D341Med (cell line): Measurements from ENCODE around the gene TMEM174.
A peak's percentile ranks its signal among the peaks of the same experiment; 100 is the strongest.
"Not testable (repeated sequence)": the region's sequence is repeated elsewhere in the genome, so short reads cannot be mapped to it uniquely, and the experiment has no call there.

Experiments used
- DNase-seq: peaks from one replicate; pipeline ENCODE4 v3.0.0; 2012; ENCODE audit warnings: low spot score

TMEM174 gene

DNA sequence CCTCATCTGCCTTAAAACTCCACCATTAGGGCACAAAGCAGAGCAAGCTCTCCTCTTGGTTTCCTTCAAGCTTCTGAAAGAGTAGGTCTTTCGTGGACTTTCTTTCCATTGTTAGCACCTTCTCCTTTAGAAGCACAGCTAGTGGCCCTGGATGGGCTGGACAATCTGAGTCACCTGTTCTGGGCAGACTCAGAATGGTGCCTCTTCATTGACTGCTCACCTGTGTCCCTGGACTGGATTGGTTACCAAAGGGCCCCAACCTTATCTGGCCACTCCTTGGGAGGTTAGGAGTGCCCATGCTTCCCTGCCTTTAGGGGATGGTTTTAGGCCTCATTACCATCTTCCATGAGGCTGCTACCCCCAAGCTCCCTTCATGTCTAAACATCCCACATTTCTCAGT is 23.2 kb downstream of the TMEM174 start:
- no peak for DNase-seq

DNA sequence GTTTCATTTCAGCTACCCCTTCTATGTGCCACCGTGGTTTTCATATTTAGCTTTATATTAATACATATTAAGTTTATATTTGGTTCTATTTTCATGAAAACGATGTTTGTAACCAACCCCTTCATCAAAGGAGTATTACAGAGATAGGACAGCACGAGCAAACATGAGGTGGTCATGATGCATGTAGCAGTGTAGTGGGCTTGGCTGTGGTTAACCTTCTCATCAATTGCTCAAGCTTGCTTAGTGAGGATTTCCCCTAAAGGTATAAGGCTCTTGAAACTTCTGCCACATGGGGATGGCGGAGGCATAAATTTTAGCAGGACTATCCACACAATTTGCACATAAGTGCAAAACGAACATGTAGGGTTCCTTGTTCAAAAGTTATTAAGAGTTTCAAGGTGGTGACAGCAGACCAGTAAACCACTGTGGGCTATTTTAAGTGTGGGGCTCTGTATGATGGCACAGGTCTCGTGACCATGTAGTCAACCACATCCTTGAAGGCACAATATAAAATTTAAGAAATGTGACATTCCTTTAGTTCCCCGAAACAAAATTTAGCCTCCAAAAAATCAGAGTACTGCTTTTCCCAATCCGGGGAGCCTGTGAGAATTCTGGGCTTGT is 24.8 kb downstream of the TMEM174 start:
- no peak for DNase-seq

DNA sequence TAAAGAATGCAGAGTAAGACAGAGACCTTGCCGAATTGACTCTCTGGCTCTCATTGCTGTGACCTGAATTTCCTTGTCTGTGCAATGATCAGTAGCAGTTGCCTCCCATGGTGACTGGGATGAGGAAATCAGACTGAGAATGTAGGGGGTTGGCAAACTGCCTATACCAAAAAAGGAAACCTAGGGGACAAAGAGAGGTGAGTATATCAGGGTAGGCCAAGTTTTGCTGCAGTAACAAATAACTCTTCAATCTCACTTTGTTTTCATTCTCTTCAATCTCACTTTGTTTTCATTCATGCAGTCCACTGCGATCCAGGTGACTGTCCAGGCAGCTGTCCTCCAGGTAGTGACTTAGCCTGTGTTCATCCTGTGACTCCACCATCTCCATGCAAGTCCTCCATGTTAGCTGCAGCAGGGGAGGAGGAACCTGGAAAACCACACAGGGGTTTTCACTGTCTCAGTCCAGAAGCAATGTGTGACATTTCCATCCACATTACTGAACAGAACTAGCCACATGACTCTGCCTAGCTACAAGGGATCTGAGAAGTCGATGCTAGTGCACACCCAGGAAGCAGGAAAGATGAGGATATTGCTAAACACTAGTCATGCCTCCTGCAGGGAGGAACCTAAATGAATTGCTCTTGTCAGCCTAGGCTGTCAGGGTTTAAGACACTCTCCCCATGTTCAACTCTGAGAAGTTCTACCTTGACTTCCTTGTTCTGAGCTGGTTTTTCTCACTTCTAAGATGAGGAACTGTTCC is 26.0 kb downstream of the TMEM174 start:
- no peak for DNase-seq

DNA sequence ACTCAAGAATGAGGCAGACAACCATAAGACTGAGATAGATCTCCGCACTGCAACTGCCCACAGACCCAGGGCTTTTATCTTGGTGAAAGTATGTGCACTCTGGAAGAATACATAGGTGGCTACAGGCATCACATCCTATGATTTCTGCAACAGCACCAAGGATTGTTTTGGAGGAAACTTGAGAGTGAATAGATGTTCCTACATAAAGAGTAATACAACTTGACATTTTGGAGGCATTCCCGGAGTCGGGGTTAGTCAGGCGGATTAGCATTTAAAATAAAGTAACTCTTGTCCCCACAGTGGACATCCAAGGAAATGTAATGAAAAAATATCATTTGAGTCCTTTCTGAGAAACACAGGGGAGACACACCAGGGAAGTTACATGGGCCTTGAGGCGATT is 26.7 kb downstream of the TMEM174 start:
- no peak for DNase-seq

DNA sequence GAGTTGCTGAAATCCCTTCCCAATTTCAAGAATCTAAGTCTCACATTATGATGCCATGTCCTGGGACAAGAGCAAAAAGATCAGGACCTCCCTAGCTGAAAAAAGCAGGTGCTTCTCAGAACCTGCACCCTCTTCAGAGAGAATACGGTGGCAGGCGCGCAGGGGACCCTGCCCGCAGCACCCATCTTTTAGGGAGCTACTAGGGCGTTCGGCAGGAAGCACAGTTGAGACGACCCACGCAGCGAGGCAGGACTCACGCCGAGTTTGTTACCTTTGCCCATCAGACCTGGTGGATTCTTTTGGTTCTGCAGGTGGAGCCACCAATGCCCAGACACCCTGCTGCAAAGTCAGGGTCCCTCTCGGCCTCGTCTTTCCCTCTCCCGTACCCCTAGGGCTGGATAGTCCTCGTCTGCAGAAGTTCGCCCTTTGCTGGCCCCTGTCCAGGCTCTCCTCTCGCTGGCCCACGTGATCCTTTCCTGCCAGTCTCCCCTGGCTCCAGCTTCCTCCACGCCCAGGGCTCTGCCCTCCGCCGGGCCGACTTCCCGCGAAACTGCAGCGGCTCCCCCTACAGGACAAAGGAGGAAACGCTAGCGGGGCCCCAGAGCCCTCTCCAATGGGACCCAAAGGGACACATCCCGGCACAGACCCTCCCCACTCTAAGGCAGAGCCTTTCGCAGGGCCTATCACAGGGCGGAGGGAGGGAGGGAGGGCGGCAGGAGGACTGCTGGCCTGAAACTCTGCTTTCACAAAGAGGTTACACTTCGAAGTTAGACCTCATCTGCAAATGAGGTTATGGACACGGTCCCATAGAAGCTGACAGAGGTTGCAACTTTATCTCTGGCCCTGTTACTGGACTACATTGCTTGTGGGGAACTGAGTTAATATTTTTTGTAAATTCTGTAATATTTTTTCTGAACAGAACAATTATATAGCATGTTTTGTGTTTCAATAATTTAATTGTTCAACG is 28.8 kb downstream of the TMEM174 start:
- DNase-seq = peak; percentile 91

DNA sequence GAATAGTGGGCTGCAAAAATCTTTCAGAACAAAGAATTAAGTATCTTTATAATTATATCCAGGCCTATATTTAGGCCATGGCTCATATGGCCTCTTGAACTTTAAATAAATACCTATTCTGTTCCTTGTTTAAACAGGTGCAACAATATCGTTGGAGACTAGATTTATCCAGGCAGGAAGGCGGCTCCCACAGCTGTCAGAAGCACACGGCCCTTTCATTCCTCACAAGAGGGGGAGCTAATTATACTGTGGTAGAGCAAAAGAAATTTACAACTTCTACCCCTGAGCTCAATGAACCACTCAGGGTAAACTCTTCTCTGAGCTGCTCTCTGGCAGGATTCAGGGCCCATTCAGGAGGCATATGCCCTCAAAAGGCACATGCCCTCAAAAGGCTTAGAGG is 31.3 kb downstream of the TMEM174 start:
- DNase-seq = no peak

DNA sequence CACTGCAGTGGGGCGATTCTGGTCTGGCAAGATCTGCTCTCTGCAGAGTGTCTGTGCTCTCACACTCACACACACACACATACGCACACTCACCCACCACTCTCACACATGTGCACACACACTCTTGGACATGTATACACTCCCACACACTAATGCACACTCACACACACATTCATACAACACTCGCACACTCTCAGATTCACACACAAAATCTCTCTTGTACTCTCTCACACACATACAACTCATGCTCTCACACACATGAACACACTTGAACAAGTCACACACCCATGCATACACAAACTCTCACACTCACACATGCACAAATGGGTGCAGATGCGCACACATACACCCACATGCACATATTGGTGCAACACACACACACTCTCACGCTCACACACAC is 31.7 kb downstream of the TMEM174 start:
- no peak for DNase-seq

DNA sequence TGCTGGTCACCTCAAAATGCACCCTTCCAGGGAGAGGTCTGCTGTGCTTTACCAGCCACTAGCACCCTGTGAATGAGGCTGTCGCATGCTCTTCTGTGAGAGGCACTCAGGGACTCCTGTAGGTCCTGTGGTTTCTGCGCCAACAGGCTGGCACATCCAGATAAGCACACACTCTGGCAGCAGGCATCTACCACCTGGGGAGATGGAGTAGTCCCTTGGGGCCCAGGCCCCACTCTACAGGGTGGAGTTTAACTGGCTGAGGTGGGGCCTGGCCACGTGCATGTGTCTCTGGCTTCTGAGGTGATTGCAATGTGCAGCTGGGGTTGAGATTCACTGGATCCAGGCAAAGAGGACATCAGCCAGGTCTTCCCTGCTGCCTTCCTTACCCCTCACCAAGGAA is 32.3 kb downstream of the TMEM174 start:
- DNase-seq = no peak

DNA sequence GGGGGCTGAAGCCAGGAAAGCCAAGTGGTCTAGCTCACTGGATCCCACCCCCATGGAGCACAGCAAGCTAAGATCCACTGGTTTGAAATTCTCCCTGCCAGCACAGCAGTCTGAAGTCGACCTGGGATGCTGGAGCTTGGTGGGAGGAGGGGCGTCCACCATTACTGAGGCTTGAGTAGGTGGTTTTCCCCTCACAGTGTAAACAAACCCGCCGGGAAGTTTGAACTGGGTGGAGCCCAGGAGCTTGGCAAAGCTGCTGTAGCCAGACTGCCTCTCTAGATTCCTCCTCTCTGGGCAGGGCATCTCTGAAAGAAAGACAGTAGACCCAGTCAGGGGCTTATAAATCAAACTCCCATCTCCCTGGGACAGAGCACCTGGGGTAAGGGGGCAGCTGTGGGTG is 34.2 kb downstream of the TMEM174 start:
- DNase-seq = not testable (repeated sequence)

DNA sequence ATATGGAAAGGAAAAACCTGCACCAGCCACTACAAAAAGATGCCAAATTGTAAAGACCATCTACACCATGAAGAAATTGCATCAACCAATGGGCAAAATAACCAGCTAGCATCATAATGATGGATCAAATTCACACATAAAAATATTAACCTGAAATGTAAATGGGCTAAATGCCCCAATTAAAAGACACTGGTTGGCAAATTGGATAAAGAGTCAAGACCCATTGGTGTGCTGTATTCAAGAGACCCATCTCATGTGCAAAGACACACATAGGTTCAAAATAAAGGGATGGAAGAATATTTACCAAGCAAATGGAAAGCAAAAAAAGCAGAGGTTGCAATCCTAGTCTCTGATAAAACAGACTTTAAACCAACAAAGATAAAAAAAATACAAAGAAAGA is 36.1 kb downstream of the TMEM174 start:
- DNase-seq = not testable (repeated sequence)

DNA sequence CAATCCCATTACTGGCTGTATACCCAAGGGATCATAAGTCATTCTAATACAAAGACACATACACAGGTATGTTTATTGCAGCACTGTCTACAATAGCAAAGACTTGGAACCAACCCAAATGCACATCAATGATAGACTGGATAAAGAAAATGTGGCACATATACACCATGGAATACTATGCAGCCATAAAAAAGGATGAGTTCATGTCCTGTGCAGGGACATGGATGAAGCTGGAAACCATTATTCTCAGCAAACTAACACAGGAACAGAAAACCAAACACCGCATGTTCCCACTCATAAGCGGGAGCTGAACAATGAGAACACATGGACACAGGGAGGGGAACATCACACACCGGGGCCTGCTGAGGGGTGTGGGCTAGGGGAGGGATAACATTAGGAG is 39.7 kb downstream of the TMEM174 start:
- not testable (repeated sequence) for DNase-seq

DNA sequence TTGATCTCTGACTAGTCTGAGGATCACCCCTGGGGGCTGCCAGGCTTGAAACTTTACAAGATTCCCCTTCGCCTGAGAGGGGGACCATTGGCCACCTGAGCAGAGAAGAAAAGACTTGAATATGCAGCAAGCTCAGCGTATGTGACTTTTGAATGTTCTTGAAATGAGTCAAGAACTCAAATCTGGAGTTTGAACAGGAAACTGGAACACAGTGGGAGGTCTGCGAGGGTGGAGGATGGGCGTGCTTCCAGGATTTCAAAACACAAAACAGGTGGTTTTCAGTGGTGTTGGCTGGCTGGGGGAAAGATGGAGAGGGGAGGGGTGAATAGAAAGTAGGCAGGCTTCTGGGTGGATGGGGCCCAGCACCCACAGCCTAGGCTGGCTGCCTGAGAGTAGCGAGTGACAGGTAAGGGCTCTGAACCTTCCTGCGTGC is 40.6 kb downstream of the TMEM174 start:
- no peak for DNase-seq

DNA sequence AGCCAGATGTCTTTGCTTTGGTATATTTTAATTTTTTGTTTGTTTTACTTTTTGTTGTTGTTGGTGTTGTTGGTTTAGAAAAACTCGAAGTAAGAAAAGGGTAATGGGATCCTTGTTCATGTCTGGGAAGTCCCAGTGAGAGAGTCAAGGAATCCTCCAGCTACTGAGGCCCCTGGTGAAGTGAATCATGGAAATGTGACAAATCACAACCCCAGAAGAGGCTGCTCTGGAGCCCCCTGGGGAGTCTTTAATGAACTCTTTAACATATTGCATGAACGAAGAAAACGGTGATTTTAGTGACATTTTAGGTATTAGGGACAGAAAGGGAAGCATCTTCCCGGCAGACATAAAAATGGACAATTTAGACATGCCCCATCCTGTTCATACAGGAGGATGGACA is 41.3 kb downstream of the TMEM174 start:
- no peak for DNase-seq

DNA sequence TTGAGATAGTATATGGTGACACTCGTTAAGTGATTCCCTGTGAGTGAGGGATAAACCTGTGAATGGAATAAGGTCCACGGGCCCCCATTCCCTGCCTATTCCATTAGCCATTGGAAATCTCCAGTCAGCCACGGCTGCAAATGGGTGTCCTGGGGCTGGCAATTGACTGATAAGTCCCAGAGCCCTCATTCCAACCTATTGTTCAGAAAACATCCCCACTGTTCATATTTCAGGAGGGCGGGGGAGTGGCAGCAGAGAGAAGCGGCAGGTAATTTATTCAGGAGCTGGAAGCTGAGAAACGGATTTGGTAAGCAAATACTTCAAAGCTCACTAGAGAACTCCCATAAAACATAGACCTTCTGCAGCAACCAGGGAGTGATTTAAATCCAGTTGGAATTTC is 42.0 kb downstream of the TMEM174 start:
- no peak for DNase-seq

DNA sequence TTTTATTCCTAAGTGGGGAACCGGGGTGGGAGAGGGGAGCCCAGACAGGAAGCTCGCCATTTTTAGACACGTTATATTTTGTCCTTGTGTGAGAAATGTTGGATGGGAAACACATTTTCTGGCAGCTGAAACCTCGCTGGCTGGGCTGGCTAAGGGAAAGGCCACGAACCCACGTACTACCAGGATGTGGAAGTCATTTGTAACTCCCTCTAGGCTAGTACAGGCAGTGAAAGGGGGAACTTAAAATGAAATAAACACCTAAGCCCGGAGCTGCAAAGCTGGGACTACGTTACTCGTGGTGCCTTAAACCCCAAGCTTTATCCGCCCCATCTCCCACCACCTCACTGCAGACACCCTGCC is 42.5 kb downstream of the TMEM174 start:
- no peak for DNase-seq

DNA sequence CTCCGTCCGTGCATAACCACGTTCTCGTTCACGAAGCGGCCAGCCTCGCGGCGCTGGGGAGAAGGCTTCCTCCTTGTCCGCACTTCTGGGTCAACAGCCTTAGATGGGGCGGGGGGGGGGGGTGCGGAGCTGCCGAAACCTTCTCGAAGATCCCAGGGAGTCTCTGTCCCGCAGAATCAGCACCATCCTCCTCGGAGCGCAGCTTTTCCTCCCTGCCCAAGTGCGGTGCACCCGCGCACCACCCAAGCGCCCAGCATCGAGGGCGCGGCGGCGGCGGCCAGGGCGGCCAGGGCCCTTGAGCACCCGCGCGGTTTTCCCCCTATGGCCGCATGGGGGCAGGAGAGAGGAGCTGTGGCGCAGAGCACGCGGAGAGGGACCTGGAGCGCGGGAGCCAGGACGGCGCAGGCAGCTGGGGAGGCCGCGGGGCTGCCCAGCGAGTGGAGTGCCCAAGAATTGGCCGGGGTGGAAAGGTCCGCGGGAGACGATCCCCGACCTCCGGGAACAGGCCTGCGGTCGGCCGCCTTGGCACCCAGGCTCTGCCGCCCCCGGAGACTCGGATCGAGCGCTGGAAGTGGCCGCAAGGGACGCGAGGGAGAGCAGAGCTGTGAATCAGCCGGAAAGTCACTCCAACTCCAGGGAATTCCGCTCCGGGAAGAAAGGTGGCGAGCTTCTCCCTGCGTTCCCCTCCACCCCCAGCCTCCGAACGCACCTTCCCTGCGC is 43.1 kb downstream of the TMEM174 start:
- peak; percentile 95 for DNase-seq

DNA sequence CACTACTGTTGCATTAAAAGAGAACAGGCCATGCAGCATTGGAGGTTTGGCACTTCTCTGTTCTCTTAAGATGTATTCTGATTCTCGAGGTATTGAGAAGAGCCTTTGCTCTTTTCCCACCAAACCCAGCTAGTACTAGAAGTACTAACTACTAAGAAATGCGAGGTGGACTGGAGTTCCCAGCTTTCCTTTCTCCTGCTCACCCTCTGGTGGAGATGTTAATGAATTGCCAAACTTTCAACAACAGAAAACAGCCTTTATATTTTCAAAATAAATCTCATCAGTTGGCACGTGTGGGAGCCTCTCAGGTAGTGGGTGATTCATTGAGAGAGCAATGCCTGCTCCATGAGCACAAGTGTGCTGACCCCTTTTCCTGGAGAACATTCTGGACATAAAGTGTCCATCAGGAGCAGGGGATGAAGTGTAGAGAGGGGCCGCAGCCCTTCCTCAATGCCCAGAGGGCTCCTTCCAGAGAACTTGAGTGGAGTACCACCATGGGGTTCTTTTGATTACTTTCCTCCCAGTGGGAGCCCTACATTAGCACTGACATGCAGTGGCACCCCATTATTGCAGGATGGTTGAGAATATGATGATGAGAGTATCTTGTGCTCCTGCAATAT is 45.7 kb downstream of the TMEM174 start:
- DNase-seq = no peak

DNA sequence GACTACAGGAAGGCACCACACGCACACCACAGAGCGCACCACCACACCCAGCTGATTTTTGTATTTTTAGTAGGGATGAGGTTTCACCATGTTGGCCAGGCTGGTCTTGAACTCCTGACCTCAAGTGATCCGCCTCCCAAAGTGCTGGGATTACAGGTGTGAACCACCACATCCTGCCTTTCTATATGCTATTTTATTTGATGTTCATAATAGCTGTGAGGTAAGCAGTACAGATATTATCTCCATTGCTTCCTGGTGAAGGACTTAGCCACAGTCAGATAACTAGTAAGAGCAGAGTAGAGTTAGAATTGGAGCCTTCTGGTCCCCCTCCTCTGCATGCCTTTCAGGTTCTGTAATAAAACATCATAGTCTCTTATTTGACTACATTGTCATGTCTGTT is 46.3 kb downstream of the TMEM174 start:
- not testable (repeated sequence) for DNase-seq

DNA sequence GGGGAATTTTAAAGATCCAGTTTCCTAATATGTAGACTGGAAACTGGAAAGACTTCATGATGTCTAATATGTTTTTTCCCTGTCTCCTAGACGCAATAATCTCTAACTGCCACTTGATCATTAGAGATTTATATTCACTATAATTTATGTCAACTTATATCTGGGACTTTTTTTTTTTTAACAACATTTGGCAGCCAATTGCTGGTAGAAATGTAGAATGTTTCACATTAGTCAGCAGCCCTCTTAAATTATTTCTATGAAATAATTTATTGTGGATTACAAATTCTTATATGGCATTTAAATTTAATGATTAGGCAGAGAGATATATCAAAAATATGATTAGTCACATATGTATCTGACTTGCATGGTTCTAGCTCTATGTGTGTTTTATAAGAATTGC is 48.2 kb downstream of the TMEM174 start:
- no peak for DNase-seq

DNA sequence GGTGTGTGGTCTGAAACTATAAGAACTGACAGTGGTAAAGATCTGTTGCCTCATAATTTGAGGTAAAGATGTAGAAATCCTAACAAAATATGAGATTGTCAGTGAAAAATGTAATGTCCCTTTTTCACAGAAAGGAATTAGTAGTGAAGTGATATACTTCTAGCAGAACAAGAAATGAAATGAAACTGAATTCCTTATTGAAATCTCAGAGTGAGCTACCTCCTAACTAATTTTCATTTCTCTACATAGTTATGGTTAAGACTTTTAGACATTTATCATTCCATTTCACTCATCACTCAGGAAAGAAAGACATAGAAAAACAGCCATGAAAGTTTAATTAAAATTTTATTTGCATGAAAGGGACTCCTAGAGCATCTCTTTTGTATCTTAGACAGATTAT is 48.7 kb downstream of the TMEM174 start:
- DNase-seq = no peak

DNA sequence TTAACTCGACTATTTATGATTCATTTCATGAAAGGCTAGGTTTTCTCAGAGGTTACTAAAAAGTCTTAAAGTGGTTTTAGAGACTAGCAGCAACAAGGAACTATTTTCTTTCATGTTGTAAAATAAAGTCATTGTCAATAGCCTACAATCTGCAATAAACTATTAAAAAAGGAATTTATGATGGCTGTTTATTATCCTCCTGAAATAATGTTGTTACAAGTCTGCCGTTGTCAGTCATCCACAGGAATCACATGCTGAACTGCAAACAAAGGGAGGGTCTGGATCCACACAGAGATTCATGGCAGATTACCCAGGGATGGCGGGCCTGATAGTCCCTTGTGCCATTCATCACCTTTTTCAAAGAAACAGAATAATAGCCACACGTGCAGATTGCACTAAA is 49.2 kb downstream of the TMEM174 start:
- no peak for DNase-seq
